Uterus (tissue), 4 donors: ENCODE results near the gene CASKIN2. TPM values are rescaled to one million over a fixed set of nuclear protein-coding genes. Genes with fewer than 3 reads are reported as not detected.

Experiments
- DNase-seq, 2 donors: peaks; one replicate each; pipeline ENCODE4 v3.0.0-alpha.2; 2019 to 2020
- H3K27ac ChIP-seq, 2 donors: fragments of 200-600 bp; sonication (generic); 1 replicate in 1 of 2; 2 replicates in 1 of 2; pipeline ENCODE4 v1.5.1; 2016 to 2018
- H3K27me3 ChIP-seq, 2 donors: fragments of 200-600 bp; sonication (generic); one replicate each; pipeline ENCODE4 v1.5.1; 2018 to 2019; ENCODE audit warnings: control low read depth in 1 of 2
- H3K36me3 ChIP-seq, 2 donors: fragments of 200-600 bp; sonication (generic); one replicate each; pipeline ENCODE4 v1.5.1; 2019; ENCODE audit warnings: control low read depth in 1 of 2
- H3K4me1 ChIP-seq, 2 donors: fragments of 200-600 bp; sonication (generic); one replicate each; pipeline ENCODE4 v1.5.1; 2018 to 2019; ENCODE audit warnings: control low read depth in 1 of 2
- H3K4me3 ChIP-seq, 2 donors: fragments of 200-600 bp; sonication (generic); 1 replicate in 1 of 2; 2 replicates in 1 of 2; pipeline ENCODE4 v1.5.1; 2018 to 2019; ENCODE audit warnings: mild to moderate bottlenecking in 1 of 2
- H3K9me3 ChIP-seq, 2 donors: fragments of 200-600 bp; sonication (generic); one replicate each; pipeline ENCODE4 v1.5.1; 2019; ENCODE audit warnings: control low read depth in 1 of 2
- CTCF ChIP-seq, 4 experiments: fragments of 200-600 bp in 2 of 4; fragments of 450-650 bp in 2 of 4; sonication (generic) in 2 of 4; IDR thresholded peaks; one replicate each; pipeline ENCODE4 v1.5.1; 2016 to 2019; ENCODE audit warnings: antibody characterized with exemption in 4 of 4, mild to moderate bottlenecking in 2 of 4, moderate library complexity in 1 of 4
- POLR2A ChIP-seq, 2 donors: fragments of 450-650 bp; IDR thresholded peaks; one replicate each; pipeline ENCODE4 v1.6.1; 2016; ENCODE audit warnings: antibody characterized with exemption in 2 of 2, mild to moderate bottlenecking in 1 of 2, moderate library complexity in 1 of 2
- intact Hi-C: fragments of 100-400 bp; cut with DNase I; formaldehyde crosslinking; loops from one replicate; pipeline ENCODE4 v1.15.1; 2023; ENCODE audit warnings: low total_unique reads
- total RNA-seq, 4 donors: library from RNA; depleted of rRNA in 3 of 4; stranded (reverse); fragments of >200 nt in 3 of 4; gene quantifications; one replicate each; pipeline versions ENCODE4 v1.1.0 to v1.2.4, GENCODE V29; 2014 to 2023
- donor health status: DM: yes; HTN: yes; CAD: no.

CASKIN2 gene, protein sequence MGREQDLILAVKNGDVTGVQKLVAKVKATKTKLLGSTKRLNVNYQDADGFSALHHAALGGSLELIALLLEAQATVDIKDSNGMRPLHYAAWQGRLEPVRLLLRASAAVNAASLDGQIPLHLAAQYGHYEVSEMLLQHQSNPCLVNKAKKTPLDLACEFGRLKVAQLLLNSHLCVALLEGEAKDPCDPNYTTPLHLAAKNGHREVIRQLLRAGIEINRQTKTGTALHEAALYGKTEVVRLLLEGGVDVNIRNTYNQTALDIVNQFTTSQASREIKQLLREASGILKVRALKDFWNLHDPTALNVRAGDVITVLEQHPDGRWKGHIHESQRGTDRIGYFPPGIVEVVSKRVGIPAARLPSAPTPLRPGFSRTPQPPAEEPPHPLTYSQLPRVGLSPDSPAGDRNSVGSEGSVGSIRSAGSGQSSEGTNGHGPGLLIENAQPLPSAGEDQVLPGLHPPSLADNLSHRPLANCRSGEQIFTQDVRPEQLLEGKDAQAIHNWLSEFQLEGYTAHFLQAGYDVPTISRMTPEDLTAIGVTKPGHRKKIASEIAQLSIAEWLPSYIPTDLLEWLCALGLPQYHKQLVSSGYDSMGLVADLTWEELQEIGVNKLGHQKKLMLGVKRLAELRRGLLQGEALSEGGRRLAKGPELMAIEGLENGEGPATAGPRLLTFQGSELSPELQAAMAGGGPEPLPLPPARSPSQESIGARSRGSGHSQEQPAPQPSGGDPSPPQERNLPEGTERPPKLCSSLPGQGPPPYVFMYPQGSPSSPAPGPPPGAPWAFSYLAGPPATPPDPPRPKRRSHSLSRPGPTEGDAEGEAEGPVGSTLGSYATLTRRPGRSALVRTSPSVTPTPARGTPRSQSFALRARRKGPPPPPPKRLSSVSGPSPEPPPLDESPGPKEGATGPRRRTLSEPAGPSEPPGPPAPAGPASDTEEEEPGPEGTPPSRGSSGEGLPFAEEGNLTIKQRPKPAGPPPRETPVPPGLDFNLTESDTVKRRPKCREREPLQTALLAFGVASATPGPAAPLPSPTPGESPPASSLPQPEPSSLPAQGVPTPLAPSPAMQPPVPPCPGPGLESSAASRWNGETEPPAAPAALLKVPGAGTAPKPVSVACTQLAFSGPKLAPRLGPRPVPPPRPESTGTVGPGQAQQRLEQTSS (N-terminal part only)
- 100 to 1,000 TPM in 1 of 4 donors, 10 to 100 TPM in 1, 1 to 10 TPM in 2; 7.4 to 122 (median 15.5) TPM for total RNA-seq

DNA sequence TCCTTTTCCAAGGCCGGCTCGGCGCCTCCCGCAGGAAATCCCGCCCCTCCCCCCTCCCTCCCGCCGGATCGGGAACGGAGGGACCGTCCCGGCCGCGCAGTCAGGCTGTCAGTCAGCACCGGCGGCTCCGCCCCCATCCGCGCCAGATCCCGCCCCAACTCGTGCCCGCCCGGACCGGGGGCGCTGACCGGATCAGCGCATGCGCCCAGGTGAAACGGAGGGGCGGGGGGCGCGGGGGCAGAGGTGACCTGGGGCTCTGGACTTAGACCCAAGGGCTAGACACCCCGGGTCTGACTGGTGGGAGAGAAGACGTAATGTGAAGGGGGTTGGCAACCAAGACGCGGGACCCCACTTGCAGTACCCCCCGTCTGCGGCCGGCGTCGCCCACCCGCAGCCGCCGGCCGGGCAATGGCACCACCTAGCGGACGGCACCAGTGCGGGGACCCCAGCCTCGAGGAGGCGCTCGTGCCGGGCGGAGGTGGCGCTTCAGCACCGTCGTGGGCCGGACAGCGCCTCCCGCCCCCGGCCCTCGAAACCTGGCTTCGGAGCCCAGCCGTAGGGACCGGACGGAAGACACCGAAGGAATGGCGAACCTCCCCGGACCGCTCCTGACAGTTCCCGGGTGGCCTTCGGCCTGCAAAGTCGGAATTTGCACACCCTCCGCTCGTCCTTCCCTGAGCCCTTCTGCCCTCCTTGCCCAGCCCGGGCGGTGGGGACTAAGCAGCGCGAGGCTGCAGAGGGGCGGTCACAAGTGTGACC, at the start of gene CASKIN2:
TSS of gene CASKIN2 (minus strand) at position 42 of the 759 bp plus-strand sequence. CDS start 1,733 bp downstream, outside the sequence.
- peak within 1 kb of the TSS; percentile 66 to 85 for H3K4me3 ChIP-seq
- TF ChIP-seq POLR2A (IDR thresholded peaks at IDR 0.05) (no peak), CTCF (IDR thresholded peaks at IDR 0.05) (peak; percentile 95 to 100 (median 98))
- H3K36me3 ChIP-seq = no peaks in the 10 kb centered on the region
- DNase-seq = peak; percentile 97 to 98
- H3K27me3 ChIP-seq = no peaks in the 10 kb centered on the region
- H3K27ac ChIP-seq = peak within 1 kb of the TSS; percentile 91 to 93
- peaks cover 7 to 22% of the 10 kb centered on the region in 2 donors for H3K4me1 ChIP-seq
- intact Hi-C loops = loop anchor here (5.0 kb wide), 2 partner anchors 88 to 228 kb away; partner anchors contain the start of gene SLC25A19
- H3K9me3 ChIP-seq = no peaks in the 10 kb centered on the region

DNA sequence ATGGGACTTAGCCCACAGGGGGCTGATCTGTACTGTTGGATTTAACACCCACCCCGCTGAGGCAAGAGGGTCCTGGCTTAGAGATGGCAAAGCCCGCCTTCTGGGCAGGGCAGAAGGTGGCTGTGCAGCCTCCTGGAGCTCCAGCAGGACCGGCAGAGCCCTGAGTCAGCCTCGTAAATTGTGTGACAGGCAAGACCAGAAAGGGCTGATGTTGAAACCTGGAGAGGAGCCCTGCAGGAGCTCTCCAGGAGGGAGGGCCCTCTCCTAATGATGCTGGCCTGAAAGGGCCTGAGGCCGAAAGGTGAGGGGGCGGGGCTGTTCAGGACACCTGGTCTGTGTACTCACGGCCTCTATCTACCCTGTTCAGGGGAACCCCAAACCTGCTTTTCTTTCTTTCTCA, 49.7 kb upstream of the CASKIN2 start:
- intact Hi-C loops = no loop called here
- Histone ChIP-seq H3K4me1 (no peaks in the 10 kb centered on the region), H3K9me3 (no peaks in the 10 kb centered on the region), H3K4me3 (no peak overlapping the region), H3K27me3 (no peaks in the 10 kb centered on the region), H3K36me3 (no peaks in the 10 kb centered on the region), H3K27ac (no peak overlapping the region)
- no peak for TF ChIP-seq CTCF (IDR thresholded peaks at IDR 0.05)
- TF ChIP-seq POLR2A (IDR thresholded peaks at IDR 0.05) = no peak
- no peak for DNase-seq

- no peaks in the 10 kb centered on the region for H3K4me1 ChIP-seq
- intact Hi-C loops = no loop called here
- TF ChIP-seq CTCF (IDR thresholded peaks at IDR 0.05) (no peak), POLR2A (IDR thresholded peaks at IDR 0.05) (no peak)
- H3K9me3 ChIP-seq = no peaks in the 10 kb centered on the region
- H3K27me3 ChIP-seq = no peaks in the 10 kb centered on the region
- no peak overlapping the region for H3K4me3 ChIP-seq
- no peaks in the 10 kb centered on the region for H3K36me3 ChIP-seq
- no peak for DNase-seq
- H3K27ac ChIP-seq = no peak overlapping the region
Measured at GRCh38 chr17:75564195-75564594, 48.9 kb upstream of the CASKIN2 start.

GRCh38 chr17:75563063-75563758, 47.9 kb upstream of the CASKIN2 start:
- no peak overlapping the region for H3K27ac ChIP-seq
- intact Hi-C loops = no loop called here
- H3K4me1 ChIP-seq = no peaks in the 10 kb centered on the region
- H3K27me3 ChIP-seq = no peaks in the 10 kb centered on the region
- no peak for DNase-seq
- no peaks in the 10 kb centered on the region for H3K36me3 ChIP-seq
- H3K9me3 ChIP-seq = no peaks in the 10 kb centered on the region
- TF ChIP-seq CTCF (IDR thresholded peaks at IDR 0.05) (no peak), POLR2A (IDR thresholded peaks at IDR 0.05) (no peak)
- no peak overlapping the region for H3K4me3 ChIP-seq
